HepG2 (cell line): Measurements from ENCODE around the gene SPSB2. TPM values are rescaled to one million over a fixed set of nuclear protein-coding genes. Genes with fewer than 3 reads are reported as not detected.
A peak's percentile ranks its signal among the peaks of the same experiment; 100 is the strongest.

Experiments
- ADNP ChIP-seq: sonication (generic); formaldehyde crosslinking; IDR thresholded peaks from 2 replicates; pipeline ENCODE4 v1.4.0; 2020; ENCODE audit warnings: missing genetic modification reagents
- AHDC1 ChIP-seq: sonication (generic); formaldehyde crosslinking; IDR thresholded peaks from 2 replicates; pipeline ENCODE4 v1.5.1; 2020; ENCODE audit warnings: mild to moderate bottlenecking, missing genetic modification reagents, borderline replicate concordance
- ATAD3A ChIP-seq: sonication (generic); formaldehyde crosslinking; IDR thresholded peaks from 2 replicates; pipeline ENCODE4 v1.4.0; 2020; ENCODE audit warnings: missing genetic modification reagents
- BORCS8-MEF2B ChIP-seq: sonication (generic); formaldehyde crosslinking; IDR thresholded peaks from 2 replicates; pipeline ENCODE4 v1.8.0; 2022; ENCODE audit warnings: mild to moderate bottlenecking, missing genetic modification reagents
- HCFC1 ChIP-seq: fragments of 150-350 bp; IDR thresholded peaks from 2 replicates; pipeline ENCODE4 v1.6.1; 2014; ENCODE audit warnings: low read depth, low read length
- MTA1 ChIP-seq: sonication (generic); formaldehyde crosslinking; IDR thresholded peaks from 2 replicates; pipeline ENCODE4 v1.4.0; 2020; ENCODE audit warnings: missing genetic modification reagents, mild to moderate bottlenecking, borderline replicate concordance
- SIN3A ChIP-seq: IDR thresholded peaks from 2 replicates; pipeline ENCODE4 v1.6.1; 2011; ENCODE audit warnings: low read depth, mild to moderate bottlenecking, control low read depth, low read length, borderline replicate concordance
- STAT5B ChIP-seq: sonication (generic); formaldehyde crosslinking; IDR thresholded peaks from 2 replicates; pipeline ENCODE4 v1.4.0; 2020; ENCODE audit warnings: missing genetic modification reagents
- TCF12 ChIP-seq, 2 experiments: fragments of 450-650 bp in 1 of 2; sonication (generic) in 1 of 2; formaldehyde crosslinking in 1 of 2; IDR thresholded peaks; 2 replicates each; pipeline versions ENCODE4 v1.6.1 to v1.8.0; 2017 to 2022; ENCODE audit warnings: antibody characterized with exemption in 1 of 2, mild to moderate bottlenecking in 1 of 2, missing genetic modification reagents in 1 of 2, moderate library complexity in 1 of 2
- TEAD3 ChIP-seq: optimal IDR thresholded peaks from 2 replicates; pipeline ENCODE3; 2016; ENCODE audit warnings: borderline replicate concordance
- TP53 ChIP-seq: sonication (generic); formaldehyde crosslinking; conservative IDR thresholded peaks from 2 replicates; pipeline ENCODE4 v1.4.0; 2020; ENCODE audit warnings: missing genetic modification reagents
- XBP1 ChIP-seq: sonication (generic); formaldehyde crosslinking; IDR thresholded peaks from 2 replicates; pipeline ENCODE4 v1.5.0; 2020; ENCODE audit warnings: missing genetic modification reagents
- ZFP41 ChIP-seq: sonication (generic); formaldehyde crosslinking; IDR thresholded peaks from 2 replicates; pipeline ENCODE4 v1.4.0; 2020; ENCODE audit warnings: mild to moderate bottlenecking, missing genetic modification reagents, borderline replicate concordance
- ZIK1 ChIP-seq: sonication (generic); formaldehyde crosslinking; IDR thresholded peaks from 2 replicates; pipeline ENCODE4 v1.5.0; 2020; ENCODE audit warnings: mild to moderate bottlenecking, low read depth, missing genetic modification reagents, borderline replicate concordance
- ZNF24 ChIP-seq: fragments of 450-650 bp; IDR thresholded peaks from 2 replicates; pipeline ENCODE4 v1.6.1; 2017; ENCODE audit warnings: antibody characterized with exemption, mild to moderate bottlenecking
- ZNF331 ChIP-seq: sonication (generic); formaldehyde crosslinking; IDR thresholded peaks from 2 replicates; pipeline ENCODE4 v1.4.0; 2020; ENCODE audit warnings: missing genetic modification reagents
- ZNF337 ChIP-seq: sonication (generic); formaldehyde crosslinking; IDR thresholded peaks from 2 replicates; pipeline ENCODE4 v1.5.1; 2020; ENCODE audit warnings: missing genetic modification reagents, low read depth, mild to moderate bottlenecking, borderline replicate concordance
- ZNF691 ChIP-seq: sonication (generic); formaldehyde crosslinking; IDR thresholded peaks from 2 replicates; pipeline ENCODE4 v1.4.0; 2020; ENCODE audit warnings: missing genetic modification reagents, low read depth, mild to moderate bottlenecking, borderline replicate concordance
- ZNF850 ChIP-seq: sonication (generic); formaldehyde crosslinking; conservative IDR thresholded peaks from 2 replicates; pipeline ENCODE4 v1.9.0; 2021; ENCODE audit warnings: mild to moderate bottlenecking, missing genetic modification reagents
- polyA plus RNA-seq, 8 experiments: library from polyadenylated mRNA; depleted of rRNA in 3 of 8; stranded (reverse) in 7 of 8; unstranded in 1 of 8; fragments of >200 nt; fragmentation: Illumina TruSeq in 4 of 8; extraction: Trizol in 4 of 8; gene quantifications; 2 replicates each; pipeline versions ENCODE4 v1.2.1 to v1.2.3, GENCODE V29; 2011 to 2016; ENCODE audit warnings: low read depth in 4 of 8, missing spikeins in 1 of 8, mixed read lengths in 1 of 8; ENCODE audit not compliant: insufficient read depth in 1 of 8
- total RNA-seq, 5 experiments: library from RNA; depleted of rRNA; stranded (reverse); fragments of >200 nt; fragmentation: Illumina TruSeq; extraction: Trizol; gene quantifications; 2 replicates each; pipeline ENCODE4 v1.2.3, GENCODE V29; 2016; ENCODE audit warnings: low read depth in 1 of 5
- TF ChIP-seq, protein P1 (sequence below): sonication (generic); IDR thresholded peaks from 2 replicates; pipeline ENCODE4 v1.6.1; 2016; ENCODE audit warnings: low read depth, borderline replicate concordance

The SPSB2 gene
- total and polyA plus RNA-seq, 2 of the 13 experiments (the other 11 are each of a cell fraction or from before 2014, with no cell fraction given), result 2.0 to 6.2 TPM

DNA sequence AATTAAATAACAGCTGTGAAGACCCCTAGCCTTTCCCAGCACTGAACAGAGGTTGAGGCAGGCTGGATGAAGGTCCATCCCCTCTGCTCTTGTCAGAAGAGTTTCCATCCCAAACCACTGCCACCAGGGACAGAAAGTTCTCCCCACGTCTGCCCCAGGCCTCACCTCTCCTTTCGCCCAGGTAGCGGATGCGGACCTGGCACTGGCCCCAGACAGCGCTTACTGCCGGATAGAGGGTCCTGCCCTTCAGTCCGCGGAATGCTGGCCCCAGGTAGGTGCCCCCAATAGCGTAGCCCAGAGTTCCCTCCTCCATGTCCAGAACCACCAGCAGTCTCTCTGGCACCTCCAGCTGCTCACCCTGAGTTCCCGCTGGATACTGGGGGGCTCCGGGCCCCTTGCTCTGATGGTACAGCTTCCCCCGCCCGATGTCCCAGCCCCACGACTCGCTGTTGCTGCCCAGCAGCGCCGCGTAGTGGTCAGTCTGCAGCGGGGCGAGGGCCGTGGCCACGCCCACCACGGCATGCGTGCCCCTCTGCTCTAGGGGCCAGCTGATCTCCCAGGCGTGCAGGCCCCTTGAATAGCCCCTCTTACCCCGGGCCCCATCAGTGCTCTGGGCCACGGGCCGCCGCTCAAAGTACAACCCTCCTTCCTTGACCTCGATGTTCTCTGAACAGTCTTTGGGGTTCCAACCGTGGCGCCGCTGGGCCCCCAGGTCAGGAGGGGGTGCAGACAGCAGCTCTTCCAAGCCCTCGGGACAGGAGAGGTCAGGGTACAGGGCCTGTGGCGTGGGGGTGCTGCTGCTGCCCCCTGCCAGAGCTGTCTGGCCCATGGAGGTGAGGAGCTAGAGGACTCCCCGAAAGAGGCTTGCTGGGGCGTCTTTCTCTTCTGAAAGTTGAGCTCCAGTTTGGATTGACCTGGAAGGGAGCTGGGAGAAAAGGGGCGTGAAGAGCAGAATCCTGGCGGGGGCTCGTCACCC is 742 bp downstream of the SPSB2 start (continued):
- TF ChIP-seq ZNF331 (CRISPR knock-in tag) (0 out of 2 replicates have a peak, but pooled peaks have one; percentile 22), TP53 (peak; percentile 47; the same call in 1 of the 2 replicates), XBP1 (CRISPR knock-in tag) (no peak), BORCS8-MEF2B (CRISPR knock-in tag) (peak; percentile 32; the same call in 1 of the 2 replicates), TEAD3 (peak; percentile 64), MTA1 (peak; percentile 47; the same call in 1 of the 2 replicates), ATAD3A (no peak), ZNF337 (CRISPR knock-in tag) (0 out of 2 replicates have a peak, but pooled peaks have one; percentile 3), ZNF691 (peak; percentile 78), TCF12 (IDR thresholded peaks at IDR 0.05) (no peak), TCF12 (CRISPR knock-in tag; IDR thresholded peaks at IDR 0.05) (no peak), ZNF850 (CRISPR knock-in tag) (no peak; the same call in 1 of the 2 replicates), ZIK1 (CRISPR knock-in tag) (no peak), SIN3A (peak; percentile 86), HCFC1 (no peak), ADNP (CRISPR knock-in tag) (no peak), ZFP41 (peak; percentile 22; the same call in 1 of the 2 replicates), STAT5B (CRISPR knock-in tag) (no peak), ZNF24 (no peak), AHDC1 (CRISPR knock-in tag) (peak; percentile 12; the same call in 1 of the 2 replicates)
- TF ChIP-seq, protein P1, sequence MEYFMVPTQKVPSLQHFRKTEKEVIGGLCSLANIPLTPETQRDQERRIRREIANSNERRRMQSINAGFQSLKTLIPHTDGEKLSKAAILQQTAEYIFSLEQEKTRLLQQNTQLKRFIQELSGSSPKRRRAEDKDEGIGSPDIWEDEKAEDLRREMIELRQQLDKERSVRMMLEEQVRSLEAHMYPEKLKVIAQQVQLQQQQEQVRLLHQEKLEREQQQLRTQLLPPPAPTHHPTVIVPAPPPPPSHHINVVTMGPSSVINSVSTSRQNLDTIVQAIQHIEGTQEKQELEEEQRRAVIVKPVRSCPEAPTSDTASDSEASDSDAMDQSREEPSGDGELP, result peak; percentile 97
